Activated CD4-positive, alpha-beta T cell treated with anti-CD3 and anti-CD28 coated beads for 36 hours (primary cell): ENCODE data around the gene KCNMB2. TPM values are rescaled to one million over a fixed set of nuclear protein-coding genes. Genes with fewer than 3 reads are reported as not detected.

Experiments
- ATAC-seq: fragments of 200-7000 bp; cut with Tn5 transposase; one replicate; pipeline ENCODE4 v1.10.0; 2021; ENCODE audit warnings: mild to moderate bottlenecking, moderate library complexity
- CTCF ChIA-PET: fragments of 350-600 bp; sonication (Branson Sonifier 250); formaldehyde crosslinking; loops from one replicate; lab custom pipeline; 2021; ENCODE audit warnings: antibody characterized with exemption; lab: Charles Lee
- POLR2A ChIA-PET: fragments of 350-600 bp; sonication (Branson Sonifier 250); formaldehyde crosslinking; loops from one replicate; lab custom pipeline; 2021; ENCODE audit warnings: antibody characterized with exemption, inconsistent platforms; lab: Charles Lee
- DNase-seq: peaks from one replicate; pipeline ENCODE4 v3.0.0-alpha.2; 2020
- H3K27ac Mint-ChIP-seq: one replicate; pipeline ENCODE4 v1.8.0; 2021; ENCODE audit warnings: mixed read lengths
- H3K27me3 Mint-ChIP-seq: one replicate; pipeline ENCODE4 v1.8.0; 2021; ENCODE audit warnings: mixed read lengths
- H3K36me3 Mint-ChIP-seq: one replicate; pipeline ENCODE4 v1.8.0; 2021; ENCODE audit warnings: low read depth, mixed read lengths
- H3K4me1 Mint-ChIP-seq: one replicate; pipeline ENCODE4 v1.8.0; 2021; ENCODE audit warnings: mixed read lengths
- H3K4me3 Mint-ChIP-seq: one replicate; pipeline ENCODE4 v1.8.0; 2021; ENCODE audit warnings: mild to moderate bottlenecking, moderate library complexity, mixed read lengths
- H3K9me3 Mint-ChIP-seq: one replicate; pipeline ENCODE4 v1.8.0; 2021; ENCODE audit warnings: low read depth, mixed read lengths
- intact Hi-C, 2 experiments: fragments of 100-400 bp; cut with DNase I in 1 of 2; cut with micrococcal nuclease in 1 of 2; formaldehyde crosslinking; loops; one replicate each; pipeline versions ENCODE4 v1.14.2 to v1.15.1; 2022 to 2024; cut with DNase I, micrococcal nuclease
- total RNA-seq, 2 experiments: library from RNA; stranded (reverse); gene quantifications; one replicate each; pipeline ENCODE4 v1.2.3, GENCODE V29; 2021

Gene KCNMB2
- not detected for total RNA-seq

DNA sequence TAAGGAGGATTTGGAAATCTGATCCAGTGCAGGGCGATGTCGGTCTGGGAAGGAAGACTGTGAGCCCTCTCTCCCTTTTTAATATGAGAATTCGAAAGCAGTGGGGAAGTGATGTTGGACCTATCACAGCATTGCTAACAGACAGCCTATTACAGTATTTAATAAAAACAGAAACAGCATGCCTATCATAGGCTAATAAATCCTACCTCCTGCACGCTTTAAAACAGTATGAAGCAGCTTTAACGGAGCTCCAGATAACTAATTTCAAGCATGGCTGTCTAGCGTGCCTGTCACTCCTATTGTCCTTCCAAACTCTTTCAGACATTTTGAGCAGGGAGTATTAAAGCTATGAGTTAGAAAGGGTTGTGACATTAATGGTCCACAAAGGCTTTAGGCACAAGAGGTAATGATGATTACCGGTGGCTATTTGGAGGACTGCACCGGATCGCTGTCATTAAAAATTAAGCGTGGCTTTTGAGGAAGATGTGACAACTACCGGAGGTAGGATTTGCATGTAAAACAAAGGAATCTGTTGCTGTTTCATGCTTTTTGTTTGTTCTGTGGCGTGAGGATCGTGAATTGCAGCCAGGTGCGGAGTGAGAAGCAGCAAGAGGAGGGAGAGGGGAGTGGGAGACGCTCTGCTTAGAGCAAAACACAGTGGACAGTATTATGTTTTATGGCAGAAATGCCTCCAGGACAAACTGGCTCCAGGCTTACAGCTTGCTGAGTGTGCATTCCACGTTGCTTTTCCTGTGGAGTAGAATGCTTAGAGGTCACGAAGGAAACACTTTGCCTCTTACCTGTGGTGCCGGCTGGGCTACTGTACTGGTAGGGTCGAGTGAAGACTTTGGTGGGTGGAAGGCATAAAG is at the start of gene KCNMB2:
TSS of gene KCNMB2 (plus strand) at position 226 of the 869 bp plus-strand sequence.
- Mint-ChIP-seq H3K4me3 (no peak within 1 kb of the TSS), H3K4me1 (peaks cover 10% of the 10 kb centered on the region), H3K27me3 (peaks cover 52% of the 10 kb centered on the region), H3K27ac (no peak within 1 kb of the TSS), H3K36me3 (no peaks in the 10 kb centered on the region), H3K9me3 (no peaks in the 10 kb centered on the region)
- DNase-seq (no peak), ATAC-seq (no peak)
- ChIA-PET CTCF (no interaction called here), POLR2A (no interaction called here)
- intact Hi-C loops, result no loop called here

DNA sequence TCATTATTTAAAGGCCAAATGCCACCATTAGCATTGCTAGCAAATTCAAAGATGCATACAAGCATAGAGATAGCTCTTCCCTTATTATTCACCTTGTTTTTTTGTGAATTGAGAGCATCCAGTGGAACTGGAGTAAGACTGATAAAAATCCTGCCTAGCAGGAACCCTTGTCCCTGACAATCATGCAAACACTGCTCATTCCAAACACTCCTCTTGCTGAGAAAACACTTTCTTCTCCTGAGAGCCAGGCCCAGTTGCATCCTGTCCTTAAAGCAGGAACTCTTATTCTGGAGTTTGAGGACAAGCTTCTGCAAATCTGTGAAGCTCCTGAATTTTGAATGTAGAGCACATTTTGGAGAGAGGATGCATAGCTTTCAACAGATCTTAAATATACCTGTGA is 49.3 kb upstream of the KCNMB2 start:
- H3K4me1 Mint-ChIP-seq, result no peaks in the 10 kb centered on the region
- ATAC-seq (no peak), DNase-seq (no peak)
- no peaks in the 10 kb centered on the region for H3K9me3 Mint-ChIP-seq
- peaks cover 9% of the 10 kb centered on the region for H3K27me3 Mint-ChIP-seq
- H3K36me3 Mint-ChIP-seq, result no peaks in the 10 kb centered on the region
- ChIA-PET CTCF (no interaction called here), POLR2A (no interaction called here)
- intact Hi-C loops, result no loop called here
- H3K4me3 Mint-ChIP-seq, result no peak overlapping the region
- H3K27ac Mint-ChIP-seq, result no peak overlapping the region

DNA sequence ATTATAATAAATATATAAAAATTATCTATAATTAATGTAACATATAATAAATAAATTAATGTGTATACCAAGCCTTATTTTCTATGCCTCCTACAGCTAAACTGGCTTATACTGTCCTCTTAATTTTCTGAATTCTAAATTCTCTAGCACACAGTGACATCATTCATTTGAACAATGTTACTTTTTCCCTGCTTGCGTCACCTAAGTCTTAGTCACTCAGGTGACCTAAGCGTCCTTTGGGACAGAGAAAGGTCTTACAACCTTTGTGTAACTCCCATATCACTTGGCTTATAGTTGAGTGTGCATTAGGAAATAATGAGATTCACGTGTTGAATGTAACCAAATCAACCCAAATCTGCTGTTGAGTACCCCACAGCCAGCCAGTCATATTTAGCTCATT is 48.5 kb upstream of the KCNMB2 start:
- Mint-ChIP-seq H3K4me1 (no peaks in the 10 kb centered on the region), H3K27me3 (peaks cover 4% of the 10 kb centered on the region), H3K4me3 (no peak overlapping the region), H3K36me3 (no peaks in the 10 kb centered on the region), H3K27ac (no peak overlapping the region), H3K9me3 (no peaks in the 10 kb centered on the region)
- ChIA-PET CTCF (interaction anchor here (0.5 kb wide), 1 partner anchor 104 kb away, joined by 3 read pairs; no protein-coding TSS in a partner anchor), POLR2A (no interaction called here)
- ATAC-seq (no peak), DNase-seq (no peak)
- intact Hi-C loops, result no loop called here

DNA sequence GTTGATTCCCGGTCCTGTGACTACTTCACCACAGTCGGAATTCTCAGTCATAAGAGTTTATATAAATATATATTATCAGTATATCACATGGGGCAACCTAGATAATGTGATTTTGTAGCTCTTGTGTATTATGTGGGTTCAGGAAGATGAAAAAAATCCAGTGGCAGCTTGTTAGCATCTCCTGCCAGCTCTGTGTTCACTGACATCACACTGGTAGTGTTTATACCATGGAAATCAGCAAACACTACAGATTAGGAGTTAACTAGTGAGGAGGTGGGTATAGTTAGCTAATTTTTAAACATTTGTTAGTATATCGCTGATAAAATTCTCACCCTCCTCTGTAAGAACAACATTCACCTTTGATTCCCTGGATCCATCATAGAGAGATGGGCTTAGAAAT is 44.5 kb upstream of the KCNMB2 start:
- ATAC-seq, result no peak
- Mint-ChIP-seq H3K4me1 (no peaks in the 10 kb centered on the region), H3K36me3 (no peaks in the 10 kb centered on the region), H3K27me3 (no peaks in the 10 kb centered on the region), H3K9me3 (no peaks in the 10 kb centered on the region), H3K4me3 (no peak overlapping the region), H3K27ac (no peak overlapping the region)
- ChIA-PET CTCF (no interaction called here), POLR2A (no interaction called here)
- no peak for DNase-seq
- intact Hi-C loops, result no loop called here

DNA sequence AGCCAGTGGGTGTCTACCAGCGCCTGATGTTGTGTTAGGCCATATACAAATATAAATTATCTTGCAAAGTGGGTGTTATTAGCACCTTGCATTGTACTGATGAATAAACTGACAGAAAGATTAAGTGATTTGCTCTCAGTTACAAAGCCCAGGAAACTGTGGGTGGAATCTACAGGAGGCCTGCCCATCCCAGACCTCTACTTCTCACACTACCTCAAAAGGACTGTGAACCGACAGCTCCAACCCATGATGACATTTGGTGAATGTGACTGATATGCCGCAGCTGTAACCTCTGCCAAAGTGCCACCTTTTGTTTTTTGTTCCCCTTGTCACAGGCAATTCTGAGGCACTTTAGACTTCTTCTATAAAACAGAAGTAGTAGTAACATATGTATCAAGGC is 43.7 kb upstream of the KCNMB2 start:
- no peak overlapping the region for H3K4me3 Mint-ChIP-seq
- ChIA-PET POLR2A (no interaction called here), CTCF (no interaction called here)
- H3K27me3 Mint-ChIP-seq, result no peaks in the 10 kb centered on the region
- no peaks in the 10 kb centered on the region for H3K4me1 Mint-ChIP-seq
- no peaks in the 10 kb centered on the region for H3K9me3 Mint-ChIP-seq
- no peak overlapping the region for H3K27ac Mint-ChIP-seq
- no peaks in the 10 kb centered on the region for H3K36me3 Mint-ChIP-seq
- ATAC-seq (no peak), DNase-seq (no peak)
- intact Hi-C loops, result no loop called here

DNA sequence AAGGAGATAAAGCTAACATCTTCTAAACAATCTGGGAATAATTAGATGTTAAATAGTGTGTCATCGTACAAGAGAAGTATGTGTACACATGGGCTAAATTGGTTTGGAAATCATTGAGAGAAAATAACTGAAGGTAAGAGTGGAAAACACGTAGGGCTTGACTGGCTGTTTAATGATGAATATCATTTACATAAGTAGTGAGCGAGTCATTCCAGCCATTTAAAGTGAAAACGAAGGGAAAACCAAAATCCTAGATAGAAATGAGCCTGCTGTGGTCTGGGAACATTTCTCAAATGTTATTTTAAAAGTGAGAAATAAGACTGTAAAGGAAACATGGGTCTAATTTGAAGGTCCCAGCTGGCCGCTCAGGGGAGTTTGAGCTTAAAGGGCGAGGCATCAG is 41.9 kb upstream of the KCNMB2 start:
- ATAC-seq (no peak), DNase-seq (no peak)
- peaks cover 2% of the 10 kb centered on the region for H3K27me3 Mint-ChIP-seq
- POLR2A ChIA-PET, result no interaction called here
- no peak overlapping the region for H3K4me3 Mint-ChIP-seq
- H3K4me1 Mint-ChIP-seq, result no peaks in the 10 kb centered on the region
- CTCF ChIA-PET, result no interaction called here
- H3K36me3 Mint-ChIP-seq, result no peaks in the 10 kb centered on the region
- intact Hi-C loops, result no loop called here
- H3K27ac Mint-ChIP-seq, result no peak overlapping the region
- H3K9me3 Mint-ChIP-seq, result no peaks in the 10 kb centered on the region

DNA sequence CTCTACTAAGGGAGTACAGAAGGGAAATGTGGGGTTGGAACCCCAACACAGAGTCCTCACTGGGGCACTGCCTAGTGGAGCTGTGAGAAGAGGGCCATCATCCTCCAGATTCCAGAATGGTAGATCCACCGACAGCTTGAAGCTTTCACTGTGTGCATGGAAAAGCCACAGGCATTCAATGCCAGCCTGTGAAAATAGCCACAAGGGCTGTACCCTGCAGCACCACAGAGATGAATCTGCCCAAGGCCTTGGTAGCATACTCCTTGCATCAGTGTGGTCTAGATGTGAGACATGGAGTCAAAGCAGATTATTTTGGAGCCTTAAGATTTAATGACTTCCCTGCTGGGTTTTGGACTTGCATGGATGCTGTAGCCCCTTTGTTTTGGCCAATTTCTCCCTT is 39.3 kb upstream of the KCNMB2 start:
- H3K4me1 Mint-ChIP-seq, result no peaks in the 10 kb centered on the region
- no peak overlapping the region for H3K27ac Mint-ChIP-seq
- ATAC-seq (no peak), DNase-seq (no peak)
- ChIA-PET CTCF (no interaction called here), POLR2A (no interaction called here)
- H3K4me3 Mint-ChIP-seq, result no peak overlapping the region
- peaks cover 2% of the 10 kb centered on the region for H3K27me3 Mint-ChIP-seq
- intact Hi-C loops, result no loop called here
- no peaks in the 10 kb centered on the region for H3K9me3 Mint-ChIP-seq
- H3K36me3 Mint-ChIP-seq, result no peaks in the 10 kb centered on the region

DNA sequence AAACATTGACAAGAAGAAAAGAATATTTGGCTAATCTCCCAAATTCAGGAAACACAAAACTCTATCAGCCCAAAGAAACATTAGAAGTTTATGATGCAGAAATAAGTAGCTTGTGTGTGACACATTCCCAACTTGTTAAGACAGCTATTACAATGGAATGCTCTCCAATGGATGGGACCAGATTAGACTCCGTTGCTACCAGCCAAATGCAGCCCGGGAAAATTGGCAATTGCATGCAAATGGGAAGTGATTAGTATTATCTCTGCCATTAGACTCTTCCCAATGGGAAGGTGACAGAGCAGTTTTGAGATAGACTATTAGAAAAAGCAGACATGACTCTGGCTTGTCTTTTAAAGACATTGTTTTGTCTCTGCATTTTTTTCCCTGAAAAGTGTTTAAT is 37.4 kb upstream of the KCNMB2 start:
- Mint-ChIP-seq H3K27me3 (peaks cover 4% of the 10 kb centered on the region), H3K27ac (no peak overlapping the region), H3K36me3 (no peaks in the 10 kb centered on the region), H3K4me3 (no peak overlapping the region), H3K9me3 (no peaks in the 10 kb centered on the region), H3K4me1 (no peaks in the 10 kb centered on the region)
- ChIA-PET CTCF (no interaction called here), POLR2A (no interaction called here)
- DNase-seq (no peak), ATAC-seq (no peak)
- intact Hi-C loops, result no loop called here

DNA sequence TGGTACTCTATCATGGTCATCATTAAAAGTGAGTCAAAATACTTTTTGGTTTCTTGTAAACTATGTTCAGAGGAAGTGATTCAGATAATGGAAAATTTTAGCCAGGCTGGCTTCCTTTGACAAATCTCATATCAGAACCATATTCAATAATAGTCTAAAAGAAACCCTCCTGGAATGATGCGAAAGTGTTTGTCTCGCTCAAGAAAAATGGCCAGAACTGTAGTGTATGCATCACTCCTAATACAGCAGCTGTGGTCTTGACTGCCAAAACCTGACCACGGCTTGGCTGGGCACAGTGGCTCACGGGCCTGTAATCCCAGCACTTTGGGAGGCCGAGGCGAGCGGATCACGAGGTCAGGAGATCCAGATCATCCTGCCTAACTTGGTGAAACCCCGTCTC is 35.6 kb upstream of the KCNMB2 start:
- DNase-seq, result no peak
- peaks cover 7% of the 10 kb centered on the region for H3K27me3 Mint-ChIP-seq
- H3K4me1 Mint-ChIP-seq, result no peaks in the 10 kb centered on the region
- ATAC-seq, result no peak
- POLR2A ChIA-PET, result no interaction called here
- H3K27ac Mint-ChIP-seq, result no peak overlapping the region
- H3K9me3 Mint-ChIP-seq, result no peaks in the 10 kb centered on the region
- intact Hi-C loops, result no loop called here
- H3K4me3 Mint-ChIP-seq, result no peak overlapping the region
- CTCF ChIA-PET, result no interaction called here
- no peaks in the 10 kb centered on the region for H3K36me3 Mint-ChIP-seq

DNA sequence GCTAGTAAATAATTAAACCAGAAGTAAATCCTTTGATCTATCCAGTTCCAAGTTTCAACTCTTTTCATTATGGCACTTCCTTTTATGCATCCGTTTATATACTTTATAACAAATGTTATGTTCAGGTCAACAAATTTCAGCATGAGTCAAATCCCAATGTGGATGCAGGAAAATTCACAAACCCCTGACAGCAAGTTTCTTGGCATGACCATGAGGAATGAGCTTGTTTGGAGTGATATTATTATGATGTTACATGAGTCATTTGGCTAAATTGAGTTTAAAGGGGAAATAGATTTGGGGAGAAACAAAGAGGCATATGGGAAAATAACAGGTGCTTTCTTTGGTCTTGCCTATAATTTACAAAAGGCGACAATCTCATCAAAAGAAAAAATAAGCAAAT is 32.1 kb upstream of the KCNMB2 start:
- ATAC-seq, result no peak
- CTCF ChIA-PET, result no interaction called here

DNA sequence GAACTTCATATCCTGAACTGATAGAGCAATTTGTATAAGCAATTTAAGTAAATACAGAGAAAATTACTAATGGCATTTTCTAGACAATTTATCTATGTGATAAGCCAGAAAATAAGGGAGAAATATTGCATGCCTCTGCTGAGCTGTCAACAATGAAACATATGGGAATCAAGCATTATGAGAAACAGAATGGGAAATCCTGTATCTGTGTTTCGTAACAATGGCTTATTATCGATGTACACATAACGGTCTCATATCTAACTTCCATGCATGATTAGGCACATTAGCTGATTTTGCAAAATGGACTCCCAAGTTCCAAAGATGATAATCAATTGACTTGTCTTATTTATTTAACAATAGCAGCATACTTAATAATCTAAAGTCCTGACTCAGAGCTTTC is 30.4 kb upstream of the KCNMB2 start:
- Mint-ChIP-seq H3K9me3 (no peaks in the 10 kb centered on the region), H3K27ac (no peak overlapping the region), H3K36me3 (no peaks in the 10 kb centered on the region), H3K27me3 (peaks cover 8% of the 10 kb centered on the region), H3K4me3 (no peak overlapping the region), H3K4me1 (no peaks in the 10 kb centered on the region)
- ChIA-PET POLR2A (interaction anchor here (0.6 kb wide), 1 partner anchor 1119 kb away, joined by 10 read pairs; no protein-coding TSS in a partner anchor), CTCF (interaction anchor here (0.7 kb wide), 1 partner anchor 47 kb away, joined by 3 read pairs; no protein-coding TSS in a partner anchor)
- no peak for DNase-seq
- intact Hi-C loops, result no loop called here
- no peak for ATAC-seq

More for the DNA sequence above, 32.1 kb upstream of the KCNMB2 start:
- H3K27me3 Mint-ChIP-seq, result peaks cover 7% of the 10 kb centered on the region
- POLR2A ChIA-PET, result no interaction called here
- no peak for DNase-seq
- no peaks in the 10 kb centered on the region for H3K9me3 Mint-ChIP-seq
- intact Hi-C loops, result no loop called here
- H3K27ac Mint-ChIP-seq, result no peak overlapping the region
- no peaks in the 10 kb centered on the region for H3K4me1 Mint-ChIP-seq
- H3K36me3 Mint-ChIP-seq, result no peaks in the 10 kb centered on the region
- H3K4me3 Mint-ChIP-seq, result no peak overlapping the region
